HG03432 (cell line): ENCODE data around the gene CDH13.

Experiments used
- ATAC-seq: cut with Tn5 transposase; IDR thresholded peaks from one replicate; pipeline ENCODE4 v1.9.1; 2021; ENCODE audit warnings: mild to moderate bottlenecking, moderate library complexity; ENCODE audit not compliant: unreplicated experiment

Gene CDH13

GRCh38 chr16:82626791-82627261, at the start of gene CDH13:
Gene CDH13, plus strand, starts transcription at chr16:82626969.
- no peak for ATAC-seq

- ATAC-seq, result no peak
These were observed 46.4 kb upstream of the CDH13 start for GRCh38 chr16:82580298-82580890.

DNA sequence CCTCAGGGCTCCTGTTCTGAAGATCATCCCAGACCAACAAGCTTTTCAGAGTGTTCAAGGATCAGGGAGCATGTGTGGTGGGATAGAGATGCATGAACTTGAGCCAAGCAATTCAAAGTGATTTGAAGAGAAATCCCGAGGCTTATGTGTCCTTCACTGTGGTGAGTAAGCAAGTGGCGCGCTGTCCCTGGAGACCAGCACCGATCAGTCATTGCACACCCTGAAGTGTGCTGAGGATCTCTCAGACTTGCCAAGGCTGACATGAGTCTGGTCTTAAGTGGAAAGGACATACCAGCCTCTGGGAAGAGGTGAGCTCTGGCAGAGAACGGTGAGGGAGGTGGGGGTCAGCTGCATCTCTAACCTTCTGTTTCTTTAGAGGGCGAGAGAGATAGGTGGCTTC, 43.8 kb upstream of the CDH13 start:
- ATAC-seq, result no peak

DNA sequence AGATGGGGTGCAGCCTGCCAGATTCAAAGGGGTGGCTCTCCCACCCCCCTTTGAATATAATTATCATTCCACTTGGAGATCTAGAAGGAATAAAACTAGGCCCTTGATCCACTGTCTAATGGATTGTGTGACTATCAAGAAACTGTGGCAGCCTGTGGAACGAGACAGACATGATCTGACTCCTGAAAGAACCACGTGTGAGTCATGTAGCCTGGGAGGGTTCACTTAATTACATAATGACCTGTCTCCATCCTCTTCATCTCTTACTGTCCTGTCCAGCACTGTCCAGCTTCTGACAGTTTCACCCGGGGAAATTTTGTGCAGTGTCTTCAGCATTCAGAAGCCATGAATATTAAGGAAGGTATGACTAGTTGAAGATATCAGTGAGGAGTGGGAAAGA, 43.3 kb upstream of the CDH13 start:
- ATAC-seq, result no peak

- ATAC-seq, result no peak
These were observed 42.1 kb upstream of the CDH13 start for GRCh38 chr16:82584553-82585152.

- ATAC-seq, result no peak
These were observed 41.1 kb upstream of the CDH13 start for GRCh38 chr16:82585675-82586074.

GRCh38 chr16:82586130-82586529, 40.6 kb upstream of the CDH13 start:
- no peak for ATAC-seq

GRCh38 chr16:82587289-82587688, 39.5 kb upstream of the CDH13 start:
- ATAC-seq, result no peak

DNA sequence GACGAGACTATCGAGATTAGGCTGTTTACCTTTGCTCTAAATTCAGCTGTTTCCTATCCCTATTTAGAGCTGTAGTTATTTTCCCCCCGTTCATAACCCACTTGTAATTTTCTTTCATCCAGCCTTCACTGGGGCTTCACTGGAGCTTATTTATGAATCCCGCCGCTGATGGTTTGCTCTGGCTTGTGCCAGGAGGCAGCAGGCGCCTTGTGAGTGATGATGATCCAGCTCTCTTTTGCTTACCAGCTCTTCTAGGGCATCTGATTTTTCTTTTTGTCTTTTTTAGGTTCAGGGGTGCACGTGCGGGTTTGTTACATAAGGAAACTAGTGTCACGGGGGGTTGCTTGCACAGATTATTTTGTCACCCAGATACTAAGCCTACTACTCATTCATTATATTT, 37.4 kb upstream of the CDH13 start:
- no peak for ATAC-seq

GRCh38 chr16:82594114-82594513, 32.7 kb upstream of the CDH13 start:
- no peak for ATAC-seq

- no peak for ATAC-seq
These were observed 28.0 kb upstream of the CDH13 start for GRCh38 chr16:82598771-82599170.

GRCh38 chr16:82601989-82602640, 24.7 kb upstream of the CDH13 start:
- ATAC-seq, result no peak

DNA sequence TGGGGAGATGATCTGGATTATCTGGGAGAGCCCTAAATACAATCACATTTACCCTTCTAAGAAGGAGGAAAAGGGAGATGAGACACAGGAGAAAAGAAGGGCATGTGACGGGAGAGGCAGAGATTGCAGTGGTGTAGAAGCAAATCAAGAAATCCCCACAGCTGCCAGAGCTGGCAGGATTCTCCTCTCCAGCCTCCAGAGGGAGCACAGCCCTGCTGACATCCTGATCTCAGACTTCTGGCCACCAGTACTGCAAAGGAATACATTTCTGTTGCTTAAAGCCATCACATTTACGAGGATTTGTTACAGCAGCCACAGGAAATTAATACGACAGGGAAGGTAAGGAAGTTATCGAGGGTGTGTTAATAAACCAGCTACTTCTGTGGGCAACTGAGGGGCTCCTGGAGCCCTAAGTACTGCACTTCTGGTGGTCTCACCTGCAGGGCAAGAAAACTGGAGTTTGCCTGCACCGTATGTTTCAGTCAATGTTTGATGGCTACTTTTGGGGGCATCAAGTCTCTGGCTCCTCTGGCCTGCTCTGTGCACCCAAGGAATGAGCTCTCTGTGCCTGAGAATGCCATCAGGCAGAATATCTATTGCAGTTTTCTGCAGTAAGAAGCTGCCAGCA, 22.9 kb upstream of the CDH13 start:
- no peak for ATAC-seq

DNA sequence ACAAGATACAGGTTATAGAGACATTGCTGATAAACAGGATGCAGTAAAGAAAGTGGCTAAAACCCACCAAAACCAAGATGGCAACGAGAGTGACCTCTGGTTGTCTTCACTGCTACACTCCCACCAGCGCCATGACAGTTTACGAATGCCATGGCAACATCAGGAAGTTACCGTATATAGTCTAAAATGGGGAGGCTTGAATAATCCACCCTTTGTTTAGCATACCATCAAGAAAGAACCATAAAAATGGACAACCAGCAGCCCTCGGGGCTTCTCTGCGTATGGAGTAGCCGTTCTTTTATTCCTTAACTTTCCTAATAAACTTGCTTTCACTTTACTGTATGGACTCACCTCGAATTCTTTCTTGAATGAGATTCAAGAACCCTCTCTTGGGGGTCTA, 21.7 kb upstream of the CDH13 start:
- ATAC-seq, result no peak

DNA sequence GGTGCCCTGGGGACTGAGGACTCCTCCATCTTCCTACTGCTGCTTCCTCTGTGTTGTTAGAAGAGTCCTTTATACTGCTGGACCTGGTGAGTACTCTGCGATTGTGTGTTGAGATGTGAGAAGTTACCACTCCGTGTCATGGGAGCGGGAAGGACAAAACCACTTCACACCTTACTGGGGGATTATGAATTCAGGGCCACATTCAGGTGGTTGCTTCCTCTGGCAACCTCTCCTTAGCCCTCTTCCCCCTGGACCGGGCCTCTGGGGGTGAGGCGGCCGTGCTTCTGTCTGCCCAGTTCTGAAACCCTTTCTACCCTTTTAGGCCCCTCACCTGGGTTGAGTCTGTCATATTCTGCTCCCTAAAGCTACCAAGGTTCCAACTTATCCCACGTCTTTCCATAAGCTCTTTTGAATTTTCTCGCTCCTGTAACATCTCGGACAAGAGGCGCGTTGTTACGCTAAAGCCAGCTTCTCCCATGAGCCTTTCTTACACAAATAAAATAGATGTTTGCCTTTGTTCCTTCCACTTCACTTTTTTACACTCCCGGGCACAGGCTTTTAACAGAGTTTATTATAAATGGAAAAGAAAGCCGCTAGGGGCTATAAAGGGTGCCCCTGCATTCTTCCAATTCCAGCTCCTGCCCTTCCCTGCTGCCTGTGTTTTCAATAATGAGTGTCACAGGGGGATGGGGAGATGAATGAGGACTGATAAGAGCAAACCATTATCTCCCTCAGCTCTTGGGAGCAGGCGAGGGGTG, 20.7 kb upstream of the CDH13 start:
- no peak for ATAC-seq

DNA sequence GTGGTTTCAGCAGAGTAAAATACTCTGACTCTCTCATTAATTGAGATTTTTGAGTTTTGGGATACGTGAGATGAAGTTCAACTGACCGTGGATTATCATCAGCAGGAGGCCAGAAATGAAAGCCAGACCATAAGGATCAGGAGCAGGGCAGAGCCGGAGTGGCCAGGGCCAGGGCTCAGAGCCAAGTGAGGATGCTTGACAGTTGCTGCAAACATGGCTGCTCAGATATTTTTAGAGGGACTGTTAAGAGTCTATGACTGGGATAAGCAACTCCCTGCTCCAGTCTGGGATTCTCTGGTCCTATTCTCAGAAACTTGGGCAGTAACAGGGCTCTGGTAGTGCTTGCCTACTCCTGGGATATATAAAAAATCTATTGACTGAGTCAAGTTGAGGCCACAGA, 17.6 kb upstream of the CDH13 start:
- ATAC-seq, result no peak

GRCh38 chr16:82612263-82612662, 14.5 kb upstream of the CDH13 start:
- ATAC-seq, result no peak

- ATAC-seq, result no peak
These were observed 10.4 kb upstream of the CDH13 start for GRCh38 chr16:82616356-82616755.

- no peak for ATAC-seq
These were observed 5.0 kb upstream of the CDH13 start for GRCh38 chr16:82621781-82622180.

DNA sequence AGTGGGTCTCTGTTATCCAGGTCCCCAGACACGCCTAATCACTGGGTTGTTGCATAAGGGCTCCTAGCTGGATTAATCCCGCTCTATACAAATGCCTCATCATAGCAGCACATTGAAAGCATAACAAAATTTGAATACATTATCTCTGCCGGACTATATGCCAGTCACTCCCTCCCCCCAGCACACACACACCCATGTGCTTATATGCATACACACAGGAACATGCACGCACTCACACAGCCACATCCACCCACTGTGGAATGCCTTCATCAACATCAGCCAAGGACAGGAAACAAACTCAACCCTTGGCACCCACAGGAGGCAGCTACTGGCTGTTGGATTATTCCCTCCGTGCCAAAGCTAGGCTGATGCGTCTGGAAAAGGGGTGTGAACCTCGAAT, 3.5 kb upstream of the CDH13 start:
- no peak for ATAC-seq
